Subcutaneous abdominal adipose tissue (tissue), 5 donors: ENCODE measurements around the gene FBXW8.
A peak's percentile ranks its signal among the peaks of the same experiment; 100 is the strongest.

Source experiments
- H3K27ac ChIP-seq: one replicate; pipeline ENCODE4 v1.7.0; 2013; ENCODE audit warnings: low read depth, mild to moderate bottlenecking, inconsistent platforms, low read length, moderate library complexity
- H3K27me3 ChIP-seq, 5 donors: one replicate each; pipeline ENCODE4 v1.7.0; 2013; ENCODE audit warnings: low read length in 5 of 5, inconsistent platforms in 1 of 5; ENCODE audit not compliant: control insufficient read depth in 5 of 5, insufficient read depth in 4 of 5
- H3K36me3 ChIP-seq, 5 donors: one replicate each; pipeline ENCODE4 v1.7.0; 2013; ENCODE audit warnings: low read length in 5 of 5; ENCODE audit not compliant: control insufficient read depth in 5 of 5, insufficient read depth in 5 of 5
- H3K4me1 ChIP-seq, 5 donors: one replicate each; pipeline ENCODE4 v1.7.0; 2013; ENCODE audit warnings: low read length in 5 of 5, mild to moderate bottlenecking in 3 of 5, moderate library complexity in 1 of 5; ENCODE audit not compliant: control insufficient read depth in 5 of 5, insufficient read depth in 5 of 5
- H3K4me3 ChIP-seq, 5 donors: one replicate each; pipeline ENCODE4 v1.7.0; 2013; ENCODE audit warnings: low read length in 5 of 5, low read depth in 1 of 5
- H3K9ac ChIP-seq, 5 donors: one replicate each; pipeline ENCODE4 v1.7.0; 2013; ENCODE audit warnings: low read length in 5 of 5, mild to moderate bottlenecking in 4 of 5, moderate library complexity in 3 of 5
- H3K9me3 ChIP-seq, 5 donors: one replicate each; pipeline ENCODE4 v1.7.0; 2013; ENCODE audit warnings: low read length in 5 of 5; ENCODE audit not compliant: control insufficient read depth in 5 of 5
- donor health status: healthy.
- donor health status: healthy.
- donor health status: healthy.
- donor health status: healthy.
- donor health status: healthy.

FBXW8 gene

DNA sequence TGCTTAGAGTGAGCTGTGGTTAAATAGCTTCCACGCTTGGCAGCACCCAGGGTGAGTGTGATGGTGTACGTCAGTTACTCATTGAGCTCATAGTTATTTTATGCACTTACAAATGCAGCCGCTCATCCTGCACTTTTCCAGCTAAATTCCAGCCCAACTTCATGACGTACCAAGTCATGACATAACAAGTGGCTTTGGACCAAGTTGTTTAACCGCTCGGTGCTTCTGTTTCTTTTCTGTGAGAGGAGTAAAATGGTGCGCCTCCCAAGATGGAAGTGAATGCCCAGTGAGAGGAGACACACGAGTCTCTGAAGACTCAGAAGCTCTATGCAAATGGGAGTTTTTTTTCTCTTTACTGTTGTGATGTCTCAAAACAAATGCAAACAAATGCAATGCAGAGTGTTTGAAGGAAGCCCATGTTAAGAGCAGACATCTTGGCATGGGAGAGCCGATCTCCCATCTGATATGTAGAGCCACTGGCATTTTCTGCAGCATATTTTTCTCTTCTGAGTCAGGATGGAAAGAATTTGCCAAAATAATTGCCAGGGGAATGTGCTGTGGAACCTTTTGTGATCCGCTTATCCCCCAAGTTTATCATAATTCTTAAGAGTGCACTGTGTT lies 72.2 kb downstream of the FBXW8 start:
- Histone ChIP-seq H3K4me3 (peak overlapping the region in 2 of 5 donors; percentile 5 to 40), H3K27ac (no peak overlapping the region), H3K4me1 (peaks cover 0 to 15% (median 0%) of the 10 kb centered on the region in 5 donors)

DNA sequence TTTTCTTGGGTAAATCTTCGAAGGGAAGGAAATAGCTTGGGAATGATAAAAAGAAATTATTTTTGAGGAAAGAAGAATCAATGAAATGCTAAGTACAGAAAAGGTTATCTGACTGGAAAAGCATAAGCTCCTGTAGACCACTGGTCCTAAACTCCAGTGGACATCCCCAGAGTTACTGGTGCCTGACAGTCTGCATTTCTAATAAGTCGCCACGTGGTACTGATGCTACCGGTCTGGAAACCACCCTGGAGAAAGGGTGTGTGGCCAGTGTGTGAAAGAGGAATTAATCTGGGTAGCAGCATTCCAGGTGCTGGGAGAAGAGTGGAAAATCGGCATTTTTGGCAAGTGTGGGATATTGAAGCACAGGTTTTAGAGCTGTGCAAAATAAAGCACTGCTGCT lies 73.3 kb downstream of the FBXW8 start:
- Histone ChIP-seq H3K36me3 (peaks cover 3 to 18% (median 11%) of the 10 kb centered on the region in 5 donors), H3K9ac (no peak overlapping the region), H3K4me3 (no peak overlapping the region), H3K27ac (no peak overlapping the region), H3K4me1 (peaks cover 0 to 12% (median 0%) of the 10 kb centered on the region in 5 donors), H3K27me3 (no peaks in the 10 kb centered on the region), H3K9me3 (no peaks in the 10 kb centered on the region)

More for the DNA sequence above, 72.2 kb downstream of the FBXW8 start:
- no peaks in the 10 kb centered on the region for H3K9me3 ChIP-seq
- H3K27me3 ChIP-seq: no peaks in the 10 kb centered on the region
- peaks cover 0 to 10% (median 5%) of the 10 kb centered on the region in 5 donors for H3K36me3 ChIP-seq
- H3K9ac ChIP-seq: no peak overlapping the region

DNA sequence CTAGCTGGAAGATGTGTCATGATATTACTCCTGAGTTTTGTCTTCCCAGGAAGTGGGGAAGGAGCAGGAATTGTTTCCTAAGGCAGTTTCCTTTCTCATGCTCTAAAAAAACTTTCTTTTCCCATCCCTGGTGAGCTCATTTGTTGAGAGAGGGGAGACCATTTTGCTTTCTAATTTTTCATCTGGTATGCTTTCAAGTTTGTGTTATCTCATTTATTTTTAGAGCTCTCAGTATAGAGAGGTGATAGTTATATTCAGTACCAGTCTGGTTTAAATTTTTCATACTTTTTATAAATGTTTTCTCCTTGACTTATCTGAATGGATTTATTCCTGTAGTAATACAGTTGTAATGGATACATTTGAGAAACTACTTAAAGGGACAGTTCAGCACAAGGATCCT lies 79.6 kb downstream of the FBXW8 start:
- H3K27me3 ChIP-seq: no peaks in the 10 kb centered on the region
- no peak overlapping the region for H3K9ac ChIP-seq
- H3K4me1 ChIP-seq: no peaks in the 10 kb centered on the region
- H3K9me3 ChIP-seq: no peaks in the 10 kb centered on the region
- peaks cover 17 to 38% (median 31%) of the 10 kb centered on the region in 5 donors for H3K36me3 ChIP-seq
- no peak overlapping the region for H3K4me3 ChIP-seq
- no peak overlapping the region for H3K27ac ChIP-seq

- H3K4me1 ChIP-seq: no peaks in the 10 kb centered on the region
- H3K27ac ChIP-seq: no peak overlapping the region
- no peaks in the 10 kb centered on the region for H3K27me3 ChIP-seq
- H3K4me3 ChIP-seq: no peak overlapping the region
- H3K9ac ChIP-seq: no peak overlapping the region
- peaks cover 21 to 34% (median 26%) of the 10 kb centered on the region in 5 donors for H3K36me3 ChIP-seq
- no peaks in the 10 kb centered on the region for H3K9me3 ChIP-seq
Measured at GRCh38 chr12:116990971-116991966, 80.5 kb downstream of the FBXW8 start.

DNA sequence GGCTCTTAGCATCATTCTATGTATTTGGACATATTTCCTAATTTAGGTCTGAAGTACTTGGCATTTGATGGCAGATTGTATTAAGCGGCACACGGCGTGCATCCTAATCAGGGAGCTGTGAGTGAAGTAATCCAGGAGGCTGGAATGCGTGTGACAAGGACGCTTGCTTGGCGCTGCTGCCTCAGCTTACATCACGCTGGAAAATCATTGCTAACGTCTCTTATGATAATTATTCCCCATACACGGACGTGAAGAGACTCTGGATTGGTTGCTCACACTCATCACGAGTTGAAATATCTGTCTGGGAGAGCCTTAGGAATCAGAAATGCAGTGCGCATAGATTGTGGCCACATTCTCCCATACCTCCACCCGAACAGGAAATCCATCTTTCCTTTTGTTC lies 85.3 kb downstream of the FBXW8 start:
- H3K27ac ChIP-seq: no peak overlapping the region
- H3K27me3 ChIP-seq: no peaks in the 10 kb centered on the region
- H3K9me3 ChIP-seq: no peaks in the 10 kb centered on the region
- H3K4me1 ChIP-seq: no peaks in the 10 kb centered on the region
- H3K36me3 ChIP-seq: peaks cover 3 to 11% (median 8%) of the 10 kb centered on the region in 5 donors
- no peak overlapping the region for H3K9ac ChIP-seq
- H3K4me3 ChIP-seq: no peak overlapping the region

- H3K27ac ChIP-seq: no peak overlapping the region
- no peaks in the 10 kb centered on the region for H3K27me3 ChIP-seq
- H3K4me1 ChIP-seq: no peaks in the 10 kb centered on the region
- H3K9me3 ChIP-seq: no peaks in the 10 kb centered on the region
- H3K4me3 ChIP-seq: no peak overlapping the region
- H3K9ac ChIP-seq: no peak overlapping the region
- H3K36me3 ChIP-seq: peaks cover 0 to 8% (median 6%) of the 10 kb centered on the region in 5 donors
Measured at GRCh38 chr12:116996621-116997020, 85.9 kb downstream of the FBXW8 start.

DNA sequence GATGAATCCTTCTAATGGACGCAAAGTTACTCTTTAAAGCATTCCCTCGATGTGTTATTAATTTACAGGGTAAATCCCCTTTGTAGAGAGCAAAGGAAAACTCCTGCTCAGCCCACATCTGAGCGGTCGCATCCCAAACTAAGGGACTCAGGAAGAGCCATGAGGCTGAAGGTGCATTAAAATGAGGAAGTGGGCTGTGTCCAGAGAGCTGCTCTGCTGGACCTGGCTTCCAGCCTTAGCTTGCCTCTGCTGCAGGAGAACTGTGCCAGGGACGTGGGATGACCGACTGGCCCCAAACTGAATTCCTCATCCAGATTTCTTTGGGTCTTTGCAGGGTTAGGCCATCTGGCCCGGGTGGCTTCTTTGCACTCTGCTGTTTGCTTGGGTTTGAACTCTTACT lies 88.3 kb downstream of the FBXW8 start:
- Histone ChIP-seq H3K4me3 (no peak overlapping the region), H3K4me1 (no peaks in the 10 kb centered on the region), H3K27ac (no peak overlapping the region)

GRCh38 chr12:117000316-117000715 lies 89.6 kb downstream of the FBXW8 start:
- Histone ChIP-seq H3K36me3 (peaks cover 6 to 26% (median 12%) of the 10 kb centered on the region in 5 donors), H3K27me3 (no peaks in the 10 kb centered on the region), H3K9ac (no peak overlapping the region), H3K9me3 (no peaks in the 10 kb centered on the region), H3K4me3 (no peak overlapping the region), H3K27ac (no peak overlapping the region), H3K4me1 (no peaks in the 10 kb centered on the region)

More for the DNA sequence above, 88.3 kb downstream of the FBXW8 start:
- H3K36me3 ChIP-seq: peaks cover 0 to 20% (median 5%) of the 10 kb centered on the region in 5 donors
- H3K9me3 ChIP-seq: no peaks in the 10 kb centered on the region
- no peak overlapping the region for H3K9ac ChIP-seq
- no peaks in the 10 kb centered on the region for H3K27me3 ChIP-seq

DNA sequence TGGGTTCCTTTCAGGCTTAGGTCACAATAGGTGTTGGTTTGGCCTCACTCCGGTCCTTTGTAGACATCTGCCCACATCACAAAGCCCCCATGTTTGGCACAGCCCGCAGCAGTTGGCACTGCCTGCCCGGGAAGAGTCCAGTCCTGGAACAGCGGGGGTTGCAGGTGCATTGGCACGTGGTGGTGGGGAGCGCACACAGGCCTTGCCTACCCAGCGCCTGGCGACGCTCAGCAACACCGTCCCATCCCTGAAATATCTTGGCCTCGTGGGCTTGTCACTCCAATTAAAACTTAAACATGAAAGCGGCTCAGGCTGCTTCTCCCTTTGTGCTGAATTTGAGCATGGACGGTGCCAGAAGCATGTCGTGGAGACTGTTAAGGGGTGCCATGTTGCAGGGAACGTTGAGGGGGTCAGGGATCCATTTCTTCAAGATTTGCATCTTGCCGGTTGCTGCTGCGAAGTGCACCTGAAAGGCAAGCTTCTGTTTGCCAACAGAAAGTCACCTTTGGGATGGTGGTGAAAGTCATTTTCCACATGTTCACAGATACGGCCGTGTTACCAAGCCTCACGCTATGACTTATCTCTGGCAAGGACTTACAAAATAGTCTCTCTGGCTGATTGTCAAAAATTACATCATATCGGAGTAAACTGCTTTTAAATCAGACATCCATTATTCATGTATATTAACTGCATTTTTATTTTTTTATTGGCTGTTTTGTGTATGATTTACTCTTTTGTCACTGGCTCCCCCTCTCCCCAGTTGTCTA lies 91.5 kb downstream of the FBXW8 start:
- Histone ChIP-seq H3K36me3 (peaks cover 10 to 40% (median 25%) of the 10 kb centered on the region in 5 donors), H3K27me3 (no peaks in the 10 kb centered on the region), H3K27ac (no peak overlapping the region), H3K4me3 (no peak overlapping the region), H3K9me3 (no peaks in the 10 kb centered on the region), H3K4me1 (no peaks in the 10 kb centered on the region), H3K9ac (no peak overlapping the region)
